ENCODE measurements around the gene RPF1. TPM values are rescaled to one million over a fixed set of nuclear protein-coding genes. Genes with fewer than 3 reads are reported as not detected.

Gene RPF1
- total and polyA plus RNA-seq, 7 experiments from 2014 or later = 35.5 to 62.7 (median 44.3) TPM

GRCh38 chr1:84450910-84451309, 28.2 kb upstream of the RPF1 start:
- H3K27me3 ChIP-seq (ENCODE audit: control insufficient read depth in 2 of 2, insufficient read depth in 2 of 2, low read length in 2 of 2) = no peaks in the 10 kb centered on the region
- no peaks in the 10 kb centered on the region for H3K9me3 ChIP-seq (ENCODE audit: control insufficient read depth in 2 of 3, low read length in 3 of 3)
- no peak for DNase-seq
- intact Hi-C loops (cut with micrococcal nuclease) = no loop called here
- no peak overlapping the region for H3K4me3 Mint-ChIP-seq
- no peak overlapping the region for H3K4me3 ChIP-seq (ENCODE audit: low read length)
- ChIA-PET POLR2A (no interaction called here), CTCF (no interaction called here)
- H3K27ac Mint-ChIP-seq = no peak overlapping the region
- H3K36me3 Mint-ChIP-seq = peaks cover 0 to 2% (median under 1%) of the 10 kb centered on the region in 5 donors
- peaks cover 10 to 31% (median 11%) of the 10 kb centered on the region in 5 donors for H3K27me3 Mint-ChIP-seq
- peak; percentile 84 for ATAC-seq
- H3K27ac ChIP-seq (ENCODE audit: low read depth, low read length) = no peak overlapping the region
- no peaks in the 10 kb centered on the region for H3K4me1 ChIP-seq (ENCODE audit: control insufficient read depth in 2 of 2, insufficient read depth in 2 of 2, low read length in 2 of 2)
- peaks cover 0 to 8% (median 0%) of the 10 kb centered on the region in 11 donors for H3K9me3 Mint-ChIP-seq
- peaks cover 0 to 2% (median 0%) of the 10 kb centered on the region in 7 donors for H3K4me1 Mint-ChIP-seq
- H3K36me3 ChIP-seq (ENCODE audit: control insufficient read depth in 2 of 3, insufficient read depth in 3 of 3, low read length in 3 of 3) = no peaks in the 10 kb centered on the region

- ATAC-seq = no peak
- peaks cover 0 to 2% (median 0%) of the 10 kb centered on the region in 7 donors for H3K4me1 Mint-ChIP-seq
- H3K27me3 ChIP-seq (ENCODE audit: control insufficient read depth in 2 of 2, insufficient read depth in 2 of 2, low read length in 2 of 2) = no peaks in the 10 kb centered on the region
- peaks cover 0 to 4% (median 0%) of the 10 kb centered on the region in 11 donors for H3K9me3 Mint-ChIP-seq
- H3K4me1 ChIP-seq (ENCODE audit: control insufficient read depth in 2 of 2, insufficient read depth in 2 of 2, low read length in 2 of 2) = no peaks in the 10 kb centered on the region
- no peak overlapping the region for H3K27ac ChIP-seq (ENCODE audit: low read depth, low read length)
- peaks cover 9 to 32% (median 11%) of the 10 kb centered on the region in 5 donors for H3K27me3 Mint-ChIP-seq
- no peaks in the 10 kb centered on the region for H3K36me3 Mint-ChIP-seq
- CTCF ChIA-PET = interaction anchor here (0.8 kb wide), 1 partner anchor 10 kb away, joined by 5 read pairs; no protein-coding TSS in a partner anchor
- no peaks in the 10 kb centered on the region for H3K9me3 ChIP-seq (ENCODE audit: control insufficient read depth in 2 of 3, low read length in 3 of 3)
- no peak overlapping the region for H3K27ac Mint-ChIP-seq
- DNase-seq = no peak
- intact Hi-C loops (cut with micrococcal nuclease) = no loop called here
- H3K4me3 ChIP-seq (ENCODE audit: low read length) = no peak overlapping the region
- POLR2A ChIA-PET = no interaction called here
- H3K4me3 Mint-ChIP-seq = no peak overlapping the region
- H3K36me3 ChIP-seq (ENCODE audit: control insufficient read depth in 2 of 3, insufficient read depth in 3 of 3, low read length in 3 of 3) = no peaks in the 10 kb centered on the region
Observed at GRCh38 chr1:84452436-84452835, 26.6 kb upstream of the RPF1 start.

GRCh38 chr1:84462118-84462517, 16.9 kb upstream of the RPF1 start:
- Histone ChIP-seq H3K27ac (ENCODE audit: low read depth, low read length) (no peak overlapping the region), H3K36me3 (ENCODE audit: control insufficient read depth in 2 of 3, insufficient read depth in 3 of 3, low read length in 3 of 3) (no peaks in the 10 kb centered on the region), H3K27me3 (ENCODE audit: control insufficient read depth in 2 of 2, insufficient read depth in 2 of 2, low read length in 2 of 2) (peaks cover 0 to 1% of the 10 kb centered on the region in 2 donors), H3K4me1 (ENCODE audit: control insufficient read depth in 2 of 2, insufficient read depth in 2 of 2, low read length in 2 of 2) (no peaks in the 10 kb centered on the region), H3K9me3 (ENCODE audit: control insufficient read depth in 2 of 3, low read length in 3 of 3) (no peaks in the 10 kb centered on the region), H3K4me3 (ENCODE audit: low read length) (no peak overlapping the region)
- Mint-ChIP-seq H3K27me3 (peaks cover 24 to 46% (median 39%) of the 10 kb centered on the region in 5 donors), H3K27ac (no peak overlapping the region), H3K36me3 (no peaks in the 10 kb centered on the region), H3K4me1 (peaks cover 0 to 2% (median 0%) of the 10 kb centered on the region in 7 donors), H3K4me3 (no peak overlapping the region), H3K9me3 (no peaks in the 10 kb centered on the region)
- intact Hi-C loops (cut with micrococcal nuclease) = no loop called here
- ATAC-seq (no peak), DNase-seq (no peak)
- ChIA-PET POLR2A (no interaction called here), CTCF (no interaction called here)

- Histone ChIP-seq H3K4me3 (ENCODE audit: low read length) (no peak overlapping the region), H3K27me3 (ENCODE audit: control insufficient read depth in 2 of 2, insufficient read depth in 2 of 2, low read length in 2 of 2) (peaks cover 3 to 5% of the 10 kb centered on the region in 2 donors), H3K27ac (ENCODE audit: low read depth, low read length) (no peak overlapping the region), H3K36me3 (ENCODE audit: control insufficient read depth in 2 of 3, insufficient read depth in 3 of 3, low read length in 3 of 3) (no peaks in the 10 kb centered on the region), H3K4me1 (ENCODE audit: control insufficient read depth in 2 of 2, insufficient read depth in 2 of 2, low read length in 2 of 2) (no peaks in the 10 kb centered on the region), H3K9me3 (ENCODE audit: control insufficient read depth in 2 of 3, low read length in 3 of 3) (no peaks in the 10 kb centered on the region)
- Mint-ChIP-seq H3K4me1 (no peaks in the 10 kb centered on the region), H3K36me3 (peaks cover 0 to 4% (median 0%) of the 10 kb centered on the region in 5 donors), H3K9me3 (peaks cover 0 to 1% (median 0%) of the 10 kb centered on the region in 11 donors), H3K27ac (no peak overlapping the region), H3K27me3 (peaks cover 61 to 76% (median 73%) of the 10 kb centered on the region in 5 donors), H3K4me3 (no peak overlapping the region)
- intact Hi-C loops (cut with micrococcal nuclease) = no loop called here
- no peak for ATAC-seq
- ChIA-PET POLR2A (no interaction called here), CTCF (no interaction called here)
- DNase-seq = no peak
Observed at GRCh38 chr1:84467298-84467697, 11.8 kb upstream of the RPF1 start.

GRCh38 chr1:84476225-84476624, 2.8 kb upstream of the RPF1 start:
- Histone ChIP-seq H3K9me3 (ENCODE audit: control insufficient read depth in 2 of 3, low read length in 3 of 3) (no peaks in the 10 kb centered on the region), H3K4me3 (ENCODE audit: low read length) (no peak overlapping the region), H3K27me3 (ENCODE audit: control insufficient read depth in 2 of 2, insufficient read depth in 2 of 2, low read length in 2 of 2) (peaks cover 0 to 7% of the 10 kb centered on the region in 2 donors), H3K27ac (ENCODE audit: low read depth, low read length) (no peak overlapping the region), H3K4me1 (ENCODE audit: control insufficient read depth in 2 of 2, insufficient read depth in 2 of 2, low read length in 2 of 2) (peaks cover 14 to 18% of the 10 kb centered on the region in 2 donors), H3K36me3 (ENCODE audit: control insufficient read depth in 2 of 3, insufficient read depth in 3 of 3, low read length in 3 of 3) (peaks cover 0 to 2% (median 0%) of the 10 kb centered on the region in 3 experiments)
- Mint-ChIP-seq H3K27ac (no peak overlapping the region), H3K9me3 (peaks cover 3 to 23% (median 7%) of the 10 kb centered on the region in 11 donors), H3K4me1 (peaks cover 11 to 33% (median 22%) of the 10 kb centered on the region in 7 donors), H3K36me3 (peaks cover 2 to 22% (median 17%) of the 10 kb centered on the region in 5 donors), H3K27me3 (peaks cover 39 to 63% (median 52%) of the 10 kb centered on the region in 5 donors), H3K4me3 (no peak overlapping the region)
- DNase-seq (no peak), ATAC-seq (no peak)
- intact Hi-C loops (cut with micrococcal nuclease) = no loop called here
- POLR2A ChIA-PET = no interaction called here
- CTCF ChIA-PET = no interaction called here

- H3K27me3 Mint-ChIP-seq = peaks cover 16 to 27% (median 18%) of the 10 kb centered on the region in 5 donors
Observed at GRCh38 chr1:84479998-84480397, 932 bp downstream of the RPF1 start.

More at GRCh38 chr1:84479998-84480397, 932 bp downstream of the RPF1 start:
- H3K4me3 ChIP-seq (ENCODE audit: low read length) = peak overlapping the region; percentile 72
- DNase-seq (no peak), ATAC-seq (no peak)
- peak overlapping the region; percentile 88 to 100 (median 98) for H3K4me3 Mint-ChIP-seq
- ChIA-PET POLR2A (interaction anchor here (0.9 to 5.0 kb wide), 9 partner anchors 18 to 1228 kb away, joined by 3 to 60 read pairs (median 4); partner anchors contain the start of genes CTBS, GNG5, PRKACB and SPATA1), CTCF (interaction anchor here (1.6 kb wide), 1 partner anchor 26 kb away, joined by 4 read pairs; the partner anchor contains the start of gene SPATA1)
- H3K36me3 Mint-ChIP-seq = peaks cover 12 to 40% (median 31%) of the 10 kb centered on the region in 5 donors
- intact Hi-C loops (cut with micrococcal nuclease) = loop anchor here (1.0 to 2.0 kb wide), 12 partner anchors 26 to 796 kb away; partner anchors contain the start of genes BCL10 (in 2 of the 2), GNG5 (in 2 of the 2), PRKACB (in 2 of the 2) and SPATA1 (in 2 of the 2)
- H3K27ac Mint-ChIP-seq = peak overlapping the region; percentile 98 to 100 (median 99)
- H3K4me1 Mint-ChIP-seq = peaks cover 29 to 65% (median 55%) of the 10 kb centered on the region in 7 donors
- H3K27ac ChIP-seq (ENCODE audit: low read depth, low read length) = peak overlapping the region; percentile 80
- peaks cover 3 to 23% (median 7%) of the 10 kb centered on the region in 11 donors for H3K9me3 Mint-ChIP-seq
- peaks cover 0 to 7% of the 10 kb centered on the region in 2 donors for H3K27me3 ChIP-seq (ENCODE audit: control insufficient read depth in 2 of 2, insufficient read depth in 2 of 2, low read length in 2 of 2)
- H3K9me3 ChIP-seq (ENCODE audit: control insufficient read depth in 2 of 3, low read length in 3 of 3) = no peaks in the 10 kb centered on the region
- H3K36me3 ChIP-seq (ENCODE audit: control insufficient read depth in 2 of 3, insufficient read depth in 3 of 3, low read length in 3 of 3) = peaks cover 0 to 13% (median 0%) of the 10 kb centered on the region in 3 experiments
- H3K4me1 ChIP-seq (ENCODE audit: control insufficient read depth in 2 of 2, insufficient read depth in 2 of 2, low read length in 2 of 2) = peaks cover 22 to 28% of the 10 kb centered on the region in 2 donors
